GM21367 (cell line): ENCODE results near the gene TFDP1.

Experiments used
- ATAC-seq: cut with Tn5 transposase; IDR thresholded peaks from one replicate; pipeline ENCODE4 v1.9.1; 2021; ENCODE audit not compliant: unreplicated experiment

The TFDP1 gene

DNA sequence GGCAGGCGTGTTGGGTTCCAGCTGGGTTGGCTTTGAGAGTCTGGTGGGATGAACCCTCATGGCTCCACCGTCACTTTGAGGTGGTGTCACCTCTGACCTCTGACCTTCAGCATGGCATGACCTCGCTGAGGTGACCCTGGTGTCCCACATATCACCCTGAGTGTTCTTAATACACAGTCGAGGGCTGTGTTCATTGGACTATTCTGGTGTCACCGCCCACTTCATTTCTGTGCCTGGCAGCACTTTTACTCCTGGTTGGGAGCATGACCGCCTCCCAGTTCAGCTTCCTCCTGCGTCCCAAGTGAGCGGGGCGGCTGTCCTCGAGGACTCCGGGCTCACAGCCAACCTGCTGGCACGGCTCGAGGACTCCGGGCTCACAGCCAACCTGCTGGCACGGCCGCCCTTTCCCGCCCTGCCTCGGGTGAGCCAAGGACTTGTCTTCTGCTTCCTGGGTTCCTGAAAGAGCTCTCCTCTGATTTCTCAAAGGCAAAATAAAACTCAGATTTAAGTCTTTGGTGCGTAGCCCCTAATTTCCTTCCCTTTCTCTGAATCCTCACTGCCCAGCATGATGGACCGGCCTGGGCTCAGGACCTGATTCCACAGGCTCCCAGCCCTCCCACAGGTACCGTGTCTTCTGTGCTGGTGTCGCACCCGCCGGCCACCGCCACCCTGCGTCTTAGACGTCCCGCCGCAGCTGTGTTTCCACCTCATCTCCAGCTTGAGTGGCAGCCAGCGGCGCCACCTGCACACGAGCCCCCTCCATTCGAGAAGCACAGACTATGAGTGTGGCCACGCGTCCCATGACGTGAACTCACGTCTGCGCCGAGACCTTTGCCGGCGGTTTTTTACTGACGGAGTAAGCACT is 63.0 kb downstream of the TFDP1 start:
- no peak for ATAC-seq

DNA sequence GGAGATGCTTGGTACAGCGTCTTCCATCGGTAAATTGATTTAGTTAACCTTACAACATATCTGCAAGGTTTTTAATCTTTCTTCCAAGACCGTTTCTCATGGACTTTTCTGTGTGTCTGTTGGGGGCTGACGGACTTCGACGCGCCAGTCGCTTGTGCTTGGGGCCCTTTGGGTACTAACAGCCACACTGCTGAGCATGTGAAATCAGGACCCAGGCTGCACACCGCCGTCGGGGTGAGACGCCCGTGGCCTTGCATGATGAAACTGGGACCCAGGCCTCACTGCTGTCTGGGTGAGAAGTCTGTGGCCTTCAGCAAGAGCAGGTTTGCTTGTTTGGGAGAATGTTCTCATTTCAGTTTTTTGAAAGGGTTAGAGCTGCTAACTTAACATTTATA is 63.7 kb downstream of the TFDP1 start:
- no peak for ATAC-seq

DNA sequence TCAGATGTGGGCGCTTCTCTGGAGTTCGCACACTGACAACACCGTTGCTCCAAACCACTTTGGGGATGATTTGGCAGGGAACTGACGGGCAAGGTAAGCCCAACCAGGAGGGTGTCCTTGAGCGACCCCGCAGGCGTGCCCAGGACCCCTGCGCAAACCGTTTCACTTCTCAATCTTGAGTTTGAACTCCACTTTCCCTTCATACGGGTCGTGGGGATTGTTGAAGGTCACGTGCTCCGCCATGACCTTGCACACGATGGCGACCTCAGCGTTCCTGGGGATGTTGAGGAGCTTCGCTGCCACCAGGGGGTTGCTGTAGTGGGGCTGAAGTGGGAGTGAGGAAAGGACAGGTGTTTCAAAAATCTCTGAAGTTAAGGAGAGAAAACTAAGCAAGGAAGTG is 64.7 kb downstream of the TFDP1 start:
- ATAC-seq, result no peak

DNA sequence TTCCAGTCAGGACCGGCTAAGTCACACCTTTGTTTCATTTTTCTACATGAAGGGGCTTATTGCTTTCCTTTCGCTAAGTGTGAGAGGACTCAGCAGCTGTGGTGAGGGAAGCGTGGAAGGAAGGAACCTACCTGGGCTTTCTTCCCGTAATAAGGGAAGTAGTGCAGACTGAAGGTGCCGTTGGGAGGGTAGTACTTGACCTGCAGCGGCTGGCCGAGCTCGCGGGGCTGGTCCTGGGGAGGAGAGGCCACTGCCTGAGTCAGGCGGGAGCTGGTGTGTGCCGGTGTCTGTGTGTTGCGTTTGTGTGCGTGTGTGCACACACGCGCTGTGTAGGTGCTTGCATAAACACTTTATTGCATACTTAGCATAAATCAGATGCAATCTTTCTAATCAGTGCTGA is 65.7 kb downstream of the TFDP1 start:
- ATAC-seq, result no peak

DNA sequence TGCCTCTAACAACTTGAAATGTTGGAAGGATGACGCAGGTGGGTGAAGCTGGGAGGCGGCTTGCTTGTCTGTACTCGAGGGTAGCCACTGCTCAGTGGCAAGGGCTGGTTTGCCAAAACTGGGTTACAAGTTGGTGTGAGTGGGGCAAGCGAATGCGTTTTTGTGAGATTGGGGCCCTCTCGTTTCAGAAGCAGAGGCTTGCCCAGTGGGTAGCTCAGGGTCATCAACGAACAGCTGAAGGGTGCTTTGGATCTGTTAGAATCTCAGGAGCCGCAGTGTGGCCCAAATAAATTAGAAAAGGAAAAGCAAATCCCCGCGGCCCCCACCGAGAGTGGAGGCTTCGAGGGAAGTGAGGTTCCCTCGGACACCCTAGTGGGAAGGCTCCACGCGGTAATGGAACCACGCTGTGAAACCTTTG is 66.2 kb downstream of the TFDP1 start:
- ATAC-seq, result no peak

DNA sequence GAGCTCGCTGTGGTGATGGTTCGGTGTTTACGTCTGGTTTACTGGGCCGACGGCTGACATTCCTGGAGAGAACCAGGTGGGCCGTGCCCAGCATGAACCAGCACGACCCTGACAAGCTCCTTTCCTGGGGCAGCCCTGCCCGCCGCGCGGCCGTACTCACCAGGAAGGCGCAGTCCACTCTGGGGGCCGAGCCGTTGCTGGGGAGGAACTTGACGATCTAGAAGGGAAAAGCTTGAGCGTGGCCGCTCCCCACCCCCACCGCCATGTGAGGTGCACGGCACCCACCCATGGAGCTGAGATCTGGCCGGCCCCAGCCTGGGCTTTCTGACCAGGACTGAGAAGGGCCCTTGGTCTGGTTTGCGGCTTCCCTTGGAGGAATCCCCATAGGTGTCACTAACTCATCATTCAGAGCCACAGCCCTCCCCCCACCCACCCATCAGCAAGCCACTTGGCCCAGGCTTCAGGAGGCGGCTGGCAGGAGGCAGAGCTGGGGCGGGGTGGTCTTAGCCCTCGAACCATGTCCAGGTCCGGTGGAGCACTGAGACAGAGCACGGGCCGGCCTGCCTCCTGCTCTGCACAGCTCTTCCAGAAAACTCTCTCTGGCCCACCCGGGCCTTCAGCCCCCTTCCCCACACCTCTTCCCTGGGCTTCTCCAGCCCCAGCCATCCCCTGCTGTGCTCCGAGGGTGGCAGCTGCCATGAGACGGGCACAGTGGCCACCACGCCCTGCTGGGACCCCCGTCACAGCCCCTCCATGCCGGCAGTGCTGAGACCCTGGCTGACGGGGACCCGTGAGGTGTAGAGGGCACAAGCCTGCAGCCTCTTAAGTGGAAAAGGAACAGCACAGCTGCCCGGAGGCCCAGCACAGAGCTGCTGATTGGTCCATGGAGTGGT is 67.2 kb downstream of the TFDP1 start:
- ATAC-seq, result no peak

DNA sequence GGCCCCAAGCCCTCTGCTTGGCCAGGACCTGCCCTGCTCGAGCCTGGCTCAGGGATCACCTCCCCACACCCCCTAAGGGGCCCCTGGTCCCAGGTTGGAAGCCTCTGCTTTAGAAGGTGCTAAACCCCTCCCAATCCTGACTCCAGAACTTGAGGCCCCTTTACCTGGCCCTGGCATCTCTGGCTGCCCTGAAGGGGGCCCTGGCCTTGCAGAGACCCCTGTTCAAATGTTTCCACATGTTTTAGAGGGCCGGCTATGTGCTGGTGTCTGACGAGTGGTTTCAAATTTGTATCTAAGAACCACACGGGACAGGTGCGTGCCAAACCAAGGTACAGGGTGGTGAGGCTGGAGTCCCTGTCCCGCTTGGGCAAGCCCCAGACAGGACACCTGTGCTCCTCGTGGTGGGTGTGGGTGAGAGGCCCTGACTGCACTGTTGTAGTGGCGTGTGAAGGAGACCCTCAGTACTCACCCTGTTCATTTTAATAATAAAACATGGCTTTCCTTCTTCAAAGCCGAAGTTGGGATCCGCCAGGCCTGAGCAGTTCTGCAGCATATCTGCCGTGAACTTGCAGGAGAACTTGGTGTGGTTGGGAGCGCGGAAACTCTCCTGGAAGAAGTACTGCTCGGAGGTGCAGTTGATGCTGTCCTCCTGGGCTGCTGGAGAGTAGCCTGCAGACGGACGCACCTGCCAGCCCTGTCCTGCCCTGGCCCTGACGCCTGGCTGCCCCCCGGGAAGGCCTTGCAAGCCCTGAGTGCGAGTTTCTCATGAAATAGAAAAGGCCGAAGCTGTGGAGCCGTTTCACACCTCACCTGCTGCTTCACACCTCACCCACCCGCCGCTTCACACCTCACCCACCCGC is 68.1 kb downstream of the TFDP1 start:
- ATAC-seq, result no peak

DNA sequence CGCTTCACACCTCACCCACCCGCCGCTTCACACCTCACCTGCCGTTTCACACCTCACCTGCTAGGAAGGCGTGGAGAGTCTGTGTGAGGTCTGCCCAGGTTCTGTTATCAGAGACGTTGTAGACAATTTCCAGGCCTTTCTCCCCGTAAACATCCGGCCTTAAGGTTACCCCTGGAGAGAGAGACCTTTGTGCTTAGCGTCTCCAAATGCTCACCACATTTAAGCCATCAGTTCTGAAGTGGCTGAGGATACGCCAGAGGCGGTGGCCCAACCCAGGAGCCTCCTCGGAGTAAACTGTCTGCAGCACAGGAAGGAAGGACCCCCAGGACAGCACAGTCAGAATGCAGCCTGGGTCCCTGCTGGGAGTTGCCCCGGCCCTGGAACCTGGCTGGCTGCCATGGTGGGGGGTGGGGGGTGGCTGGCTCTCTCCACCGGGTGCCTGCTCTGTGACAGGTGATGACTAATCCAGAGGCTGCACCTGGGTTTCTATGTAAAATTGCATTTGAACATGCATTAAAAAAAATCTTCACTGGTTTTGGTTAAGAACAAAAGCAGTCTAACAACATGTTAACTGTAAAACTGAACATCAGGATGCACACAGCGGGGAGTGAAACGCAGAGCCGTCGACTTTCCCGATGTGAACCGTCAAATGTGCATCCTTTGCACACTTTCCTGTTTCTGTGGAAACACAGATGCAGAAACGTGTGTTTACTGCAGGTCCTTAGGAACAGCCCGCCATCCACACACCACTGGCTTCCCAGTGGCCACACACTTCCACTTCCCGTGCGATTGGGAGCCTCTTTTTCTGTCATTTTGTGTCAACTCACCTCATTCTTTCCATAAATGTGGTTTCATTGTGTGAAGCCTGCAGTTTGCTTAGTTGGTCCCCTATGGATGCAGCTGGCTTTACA is 69.0 kb downstream of the TFDP1 start:
- no peak for ATAC-seq

DNA sequence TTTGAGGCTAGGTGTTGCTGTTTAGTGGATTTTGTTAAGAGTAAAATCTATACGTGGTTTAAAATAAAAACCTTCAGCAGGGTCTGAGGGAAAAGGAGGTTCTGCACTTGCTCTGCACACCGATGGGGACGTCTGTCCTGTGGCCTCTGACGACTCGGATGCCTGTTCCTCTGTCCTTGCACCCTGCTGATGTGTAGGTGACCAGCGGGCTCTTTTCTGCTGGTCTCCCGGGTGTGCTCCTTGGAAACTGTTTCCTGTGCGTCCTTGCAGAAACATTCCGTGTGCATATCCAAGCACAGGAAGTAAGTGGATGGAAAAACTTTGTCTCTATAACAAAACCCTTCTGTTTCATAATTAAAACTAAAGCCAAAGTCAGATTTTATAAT is 69.6 kb downstream of the TFDP1 start:
- no peak for ATAC-seq

DNA sequence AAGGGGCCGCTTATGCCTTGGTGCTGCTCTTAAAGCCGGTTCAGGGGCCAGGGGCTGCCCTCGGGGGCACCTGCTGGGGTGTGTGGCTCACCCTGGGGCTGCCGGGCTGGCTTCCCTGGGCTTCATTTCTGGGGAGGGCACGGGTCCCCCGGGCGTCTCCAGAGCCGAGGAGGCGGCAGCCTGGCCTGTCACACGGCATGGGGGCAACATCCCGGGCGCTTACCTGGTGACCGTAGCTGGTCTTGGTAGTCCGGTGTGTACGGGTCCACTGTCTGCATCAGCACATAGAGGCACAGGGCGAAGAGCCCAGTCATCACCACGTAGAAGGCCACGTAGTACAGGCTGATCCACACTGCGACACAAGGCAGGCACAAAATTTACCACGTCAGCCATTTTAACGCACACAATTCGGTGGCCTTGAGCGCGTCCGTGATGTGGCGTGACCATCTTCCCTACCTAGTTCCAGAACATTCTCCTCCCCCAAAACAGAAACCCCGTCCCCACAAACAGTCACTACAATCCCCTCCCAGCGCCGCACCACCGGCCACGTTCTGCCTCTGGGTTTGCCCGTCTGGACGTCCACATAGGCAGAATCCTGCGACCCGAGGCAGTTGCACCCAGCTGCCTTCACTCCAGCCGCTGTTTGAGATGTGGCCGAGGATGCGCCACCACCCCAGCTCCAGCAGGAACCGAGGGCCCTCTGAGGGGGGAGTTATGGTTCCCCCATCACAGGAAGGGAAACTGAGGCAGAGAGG is 70.2 kb downstream of the TFDP1 start:
- no peak for ATAC-seq

DNA sequence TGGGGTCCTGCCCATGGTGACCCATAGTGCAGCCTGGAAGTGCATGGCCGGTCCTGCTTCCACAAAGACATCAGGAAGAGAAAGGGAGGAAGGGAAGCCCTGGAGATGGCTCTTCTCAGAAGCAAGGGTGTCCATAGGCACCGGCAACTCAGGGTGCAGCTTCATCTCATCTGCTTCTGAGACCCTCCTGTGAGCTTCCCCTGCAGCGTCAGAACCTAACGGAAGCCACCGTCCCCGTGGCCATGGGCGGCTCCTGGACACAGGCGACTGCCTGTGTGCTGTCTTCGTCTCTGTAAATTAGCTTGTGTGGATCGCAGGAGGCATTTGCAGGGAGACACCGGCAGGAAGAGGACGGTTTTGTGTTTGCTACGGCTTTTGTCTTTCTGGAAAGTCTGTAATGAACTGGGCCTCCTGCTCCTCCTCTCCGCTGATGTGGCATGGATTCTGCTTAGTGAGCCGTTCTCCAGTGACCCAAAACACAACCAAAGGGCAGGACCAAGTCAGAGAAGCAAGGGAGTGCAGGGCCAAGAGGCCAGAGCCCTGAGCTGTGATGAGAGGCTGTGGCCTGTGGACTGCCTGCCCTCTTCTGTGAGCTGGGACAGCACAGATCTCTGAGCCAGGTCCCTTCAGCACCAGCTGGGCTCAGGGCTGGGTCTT is 70.9 kb downstream of the TFDP1 start:
- no peak for ATAC-seq

DNA sequence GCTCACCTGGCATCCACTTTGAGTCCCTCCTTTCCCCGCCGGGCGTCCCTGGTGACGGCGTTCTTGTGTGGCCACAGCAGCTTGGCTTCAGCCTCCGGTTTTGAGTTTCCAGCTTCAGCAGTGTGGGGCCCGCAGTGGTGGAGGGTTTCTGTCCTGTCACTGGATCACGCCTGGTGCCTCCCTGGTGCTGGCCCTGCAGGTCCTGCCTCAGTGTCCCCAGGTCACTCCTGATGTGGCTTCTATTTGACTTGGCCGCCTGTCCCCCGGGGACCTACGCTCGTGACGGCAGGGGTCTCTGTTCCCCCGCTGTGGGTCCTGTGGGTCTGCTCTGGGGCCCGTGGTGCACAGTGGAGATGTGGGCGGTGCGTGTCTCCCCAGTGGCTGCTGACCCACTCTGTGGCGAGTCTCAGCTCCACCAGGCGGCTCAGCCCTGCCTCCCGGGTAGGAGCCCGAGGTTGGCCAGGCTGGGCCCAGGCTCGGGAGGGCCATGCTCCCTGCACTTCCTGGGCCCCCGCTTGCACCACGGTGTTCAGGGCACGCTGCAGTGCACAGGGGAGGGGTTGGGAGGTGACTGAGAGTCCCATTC is 71.5 kb downstream of the TFDP1 start:
- no peak for ATAC-seq

DNA sequence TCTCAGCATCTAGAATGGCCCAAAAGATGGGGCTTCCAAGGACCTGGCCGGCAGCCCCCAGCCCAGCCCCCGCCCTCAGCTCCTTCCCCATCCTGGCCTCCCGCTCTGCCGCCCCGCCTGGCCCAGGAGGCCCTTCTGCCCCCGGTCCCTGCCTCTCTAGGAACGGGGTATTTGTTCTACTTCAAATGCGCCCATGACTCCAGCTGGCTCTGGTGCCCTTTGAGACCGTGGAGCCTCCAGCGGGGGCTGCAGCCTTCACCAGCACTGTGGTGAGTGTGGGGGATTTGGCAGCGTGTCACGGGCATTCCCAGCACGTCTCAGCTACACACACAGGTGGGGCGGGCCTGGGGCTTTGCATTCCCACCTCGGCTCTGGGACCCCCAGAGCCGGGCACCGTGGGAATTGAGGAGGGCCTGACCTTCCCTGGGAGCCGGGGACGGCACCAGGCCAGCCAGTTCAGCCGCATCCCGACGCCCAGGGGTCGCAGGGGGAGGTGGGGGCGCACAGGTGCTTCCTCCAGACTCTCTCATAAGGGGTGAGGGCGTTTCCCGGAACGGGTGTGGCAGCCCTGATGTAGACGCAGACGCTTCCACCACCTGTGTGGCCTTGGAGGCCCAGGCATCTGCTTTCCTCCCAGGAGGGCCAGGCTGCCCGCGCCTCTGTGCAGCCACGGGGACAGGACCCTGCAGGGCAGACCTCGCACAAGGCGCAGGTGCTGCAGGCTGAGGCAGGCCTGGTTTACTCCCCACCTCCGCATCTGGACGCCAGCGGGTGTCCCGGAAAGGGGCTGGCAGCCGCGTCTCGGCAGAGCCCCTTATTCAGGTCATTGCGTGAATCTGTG is 72.5 kb downstream of the TFDP1 start:
- ATAC-seq, result no peak

DNA sequence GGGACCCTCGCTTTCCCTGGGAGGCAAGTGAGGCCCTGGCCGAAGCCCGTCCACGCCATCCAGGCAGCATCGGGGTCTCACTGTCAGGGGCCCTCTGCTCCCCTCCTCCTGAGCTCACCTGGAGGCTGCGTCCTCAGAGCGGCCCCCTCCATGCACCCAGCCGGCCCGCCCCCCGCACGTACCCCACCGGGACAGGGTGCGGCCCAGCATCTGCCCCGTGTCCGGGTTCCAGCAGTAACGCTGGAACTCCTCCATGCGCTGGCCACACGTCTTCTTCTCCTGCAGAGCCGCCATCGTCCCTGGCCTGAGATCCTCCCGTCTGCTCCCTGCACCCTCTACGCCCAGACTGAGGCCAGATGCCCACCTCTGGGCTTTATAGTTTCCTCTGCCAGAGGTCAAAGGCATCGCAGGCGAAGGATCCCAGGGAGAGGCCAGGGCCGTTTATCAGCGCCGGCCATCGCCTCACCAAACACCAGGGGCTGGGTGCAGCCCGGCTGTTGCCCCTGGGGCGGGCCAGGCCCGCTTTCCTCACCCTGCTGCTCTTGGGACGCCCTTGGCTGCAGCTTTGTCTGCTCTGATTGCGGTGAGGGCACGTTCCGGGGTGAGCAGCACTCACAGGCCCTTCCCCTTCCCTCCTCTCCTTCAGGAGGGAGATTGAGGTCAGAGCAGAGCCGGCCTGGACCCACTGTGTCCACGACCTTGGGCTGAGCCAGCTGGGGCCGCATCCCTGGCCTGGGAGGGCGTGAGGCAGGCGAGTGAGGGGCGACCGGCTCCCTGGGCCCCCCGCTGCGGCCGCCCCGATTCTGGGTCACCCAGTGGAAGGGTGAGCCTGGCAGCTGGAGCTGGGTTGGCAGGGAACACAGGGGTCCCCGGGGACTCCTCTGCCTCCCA is 73.5 kb downstream of the TFDP1 start, which contains the start of gene ATP4B:
ATP4B (minus strand) TSS at position 348 of the 891 bp plus-strand sequence; CDS start at position 294, 54 bp downstream.
- ATAC-seq, result no peak

DNA sequence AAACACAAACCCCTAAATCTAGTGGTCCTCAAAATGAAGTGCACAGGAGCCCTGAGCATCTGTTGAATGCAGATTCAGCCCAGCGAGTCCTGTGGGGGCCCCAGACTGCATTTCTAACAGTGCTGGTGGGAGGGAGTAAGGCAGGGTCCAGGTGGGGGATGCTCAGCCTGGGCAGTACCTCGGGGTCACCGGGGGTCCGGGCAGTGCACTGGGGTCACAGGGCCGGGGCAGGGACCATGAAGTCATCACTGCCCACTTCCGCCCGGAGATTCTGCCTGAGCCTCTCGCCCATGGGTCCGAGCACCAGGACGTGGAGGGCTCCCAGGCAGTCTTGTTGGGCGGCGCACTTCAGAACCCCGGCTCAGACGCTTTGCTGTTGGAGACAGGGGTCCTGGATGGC is 74.3 kb downstream of the TFDP1 start:
- ATAC-seq, result no peak

DNA sequence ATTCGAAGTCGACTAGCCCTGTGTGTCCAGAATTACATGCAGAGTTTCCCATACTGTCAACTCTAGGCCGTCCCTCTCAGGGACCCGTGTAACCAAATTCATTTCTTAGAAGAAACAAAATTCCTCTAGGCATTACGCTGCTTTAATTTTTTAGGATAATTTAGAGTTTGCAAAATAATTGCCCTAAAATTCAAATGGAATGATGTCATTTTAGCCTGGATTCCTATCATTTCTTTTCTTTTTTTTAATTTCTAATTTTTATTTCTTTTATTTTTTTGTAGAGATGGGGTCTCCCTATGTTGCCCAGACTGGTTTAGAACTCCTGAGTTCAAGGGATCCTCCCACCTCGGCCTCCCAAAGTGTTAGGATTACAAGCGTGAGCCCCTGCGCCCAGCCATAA is 74.8 kb downstream of the TFDP1 start:
- ATAC-seq, result no peak

DNA sequence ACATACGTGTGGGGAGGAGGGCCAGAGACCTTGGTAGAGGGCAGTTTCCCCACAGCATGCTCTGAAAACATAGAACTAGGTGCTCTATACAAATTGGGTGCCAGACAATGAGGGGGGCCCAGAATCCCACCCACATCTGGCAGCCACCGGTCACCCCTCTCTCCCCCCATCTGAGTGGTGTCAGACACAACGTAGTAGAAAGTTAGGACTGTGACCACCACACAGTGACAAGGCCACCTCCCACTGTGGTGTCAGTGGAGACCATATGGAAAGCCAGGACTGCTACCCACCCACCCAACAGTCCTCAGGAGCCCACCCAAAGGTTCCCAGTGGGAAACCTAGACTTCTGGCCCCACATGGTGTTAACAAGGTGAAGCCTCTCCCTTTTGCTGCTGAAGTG is 75.5 kb downstream of the TFDP1 start:
- no peak for ATAC-seq
